Non-pigmented ciliary epithelial cell (primary cell): ENCODE results near the gene HOXC4.
"Not testable (repeated sequence)": the region's sequence is repeated elsewhere in the genome, so short reads cannot be mapped to it uniquely, and the experiment has no call there.

Experiments
- DNase-seq: peaks from one replicate; pipeline ENCODE4 v3.0.0-alpha.2; 2010; ENCODE audit warnings: low read depth

The HOXC4 gene

DNA sequence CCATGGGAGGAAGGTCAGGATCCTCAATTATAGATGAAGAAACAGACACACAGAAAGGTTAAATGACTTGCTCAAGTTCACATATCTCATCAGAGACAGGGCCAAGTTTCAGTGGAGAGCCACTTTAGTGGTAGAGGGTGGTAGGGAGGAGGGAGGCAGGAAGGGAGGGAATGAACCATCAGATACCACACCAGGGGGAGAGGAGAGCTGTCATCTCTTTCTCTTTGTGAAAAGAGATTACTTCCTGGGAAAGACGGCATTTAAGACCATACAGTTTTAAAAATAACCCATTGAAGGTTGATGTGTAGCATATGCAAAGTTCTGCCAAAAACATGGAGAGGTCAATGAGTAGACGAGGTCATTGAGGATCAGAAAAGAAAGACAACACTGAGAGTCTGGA lies 39.3 kb downstream of the HOXC4 start:
- DNase-seq, result not testable (repeated sequence)

DNA sequence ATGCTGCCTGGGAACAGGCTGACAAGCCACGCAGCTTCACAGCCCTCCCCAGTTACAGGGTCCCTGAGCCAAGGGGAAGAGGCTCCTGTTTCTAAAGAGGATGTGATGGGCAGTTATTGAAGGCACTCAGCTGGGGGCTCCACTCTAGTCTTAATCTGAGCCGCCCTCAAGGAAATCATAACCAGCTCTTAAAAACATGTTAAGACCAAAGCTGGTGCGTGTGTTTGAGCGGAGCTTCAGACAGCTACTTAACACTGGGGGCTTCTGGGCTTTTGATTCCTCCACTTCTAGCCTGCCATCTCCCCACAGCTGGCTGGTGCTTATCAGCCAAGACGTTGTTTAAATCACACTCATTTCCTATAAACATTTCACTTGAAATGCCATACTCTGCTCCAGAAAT lies 42.3 kb downstream of the HOXC4 start:
- not testable (repeated sequence) for DNase-seq

DNA sequence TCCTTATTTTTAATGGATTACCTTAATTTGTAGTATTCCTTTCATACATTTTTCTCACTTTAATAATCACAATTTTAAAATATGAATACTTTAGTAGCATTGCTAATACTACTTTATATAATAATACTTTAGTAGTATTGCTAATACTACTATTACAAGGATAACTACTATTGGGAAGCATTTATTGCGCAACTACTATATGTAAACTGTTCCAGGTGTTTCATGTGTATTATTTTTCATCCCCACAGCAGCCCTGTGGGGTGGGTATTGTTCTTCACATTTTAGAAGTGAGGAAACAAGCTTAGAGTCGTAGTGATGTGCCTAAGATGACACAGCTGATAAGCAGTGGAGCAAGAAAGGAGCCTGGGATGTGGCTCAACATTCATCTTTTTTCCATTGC lies 45.0 kb downstream of the HOXC4 start:
- not testable (repeated sequence) for DNase-seq

DNA sequence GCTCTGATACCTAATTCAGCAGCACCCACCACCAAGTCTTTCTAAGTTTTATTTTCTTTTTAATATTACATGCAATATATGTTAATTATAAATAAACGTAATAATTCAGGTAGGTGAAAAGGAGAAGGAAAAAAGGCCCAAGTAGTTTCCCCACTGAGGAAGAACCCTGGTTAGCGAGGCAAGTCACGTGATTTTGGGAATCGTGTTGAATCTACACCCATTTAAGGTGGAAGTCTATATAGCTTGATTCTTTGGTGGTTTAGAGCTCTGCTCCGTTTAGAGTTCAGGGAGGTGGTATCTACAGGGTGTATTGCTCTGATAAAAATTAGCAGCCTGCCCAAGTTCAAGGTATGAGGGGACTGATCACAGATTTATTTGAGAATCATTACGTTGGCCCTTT lies 47.0 kb downstream of the HOXC4 start:
- DNase-seq, result not testable (repeated sequence)

DNA sequence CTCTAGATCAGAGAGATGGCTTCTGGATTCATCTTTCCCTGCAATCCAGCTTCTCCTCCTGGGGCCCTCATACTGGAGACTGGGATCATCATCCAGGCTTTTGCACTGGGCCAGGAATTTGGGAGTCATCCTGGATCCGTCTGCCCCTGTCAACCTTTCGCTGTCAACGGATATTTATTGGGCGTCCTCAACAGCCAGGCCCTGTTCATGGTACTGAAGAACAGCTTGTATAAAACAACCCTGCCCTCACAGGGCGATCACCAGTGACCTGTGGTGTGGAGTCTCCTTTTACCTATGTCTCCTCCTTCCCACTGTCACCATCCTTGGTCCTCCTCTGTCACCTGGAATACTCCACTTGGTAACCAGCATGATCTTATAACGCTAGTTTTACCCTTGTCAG lies 48.6 kb downstream of the HOXC4 start:
- not testable (repeated sequence) for DNase-seq

DNA sequence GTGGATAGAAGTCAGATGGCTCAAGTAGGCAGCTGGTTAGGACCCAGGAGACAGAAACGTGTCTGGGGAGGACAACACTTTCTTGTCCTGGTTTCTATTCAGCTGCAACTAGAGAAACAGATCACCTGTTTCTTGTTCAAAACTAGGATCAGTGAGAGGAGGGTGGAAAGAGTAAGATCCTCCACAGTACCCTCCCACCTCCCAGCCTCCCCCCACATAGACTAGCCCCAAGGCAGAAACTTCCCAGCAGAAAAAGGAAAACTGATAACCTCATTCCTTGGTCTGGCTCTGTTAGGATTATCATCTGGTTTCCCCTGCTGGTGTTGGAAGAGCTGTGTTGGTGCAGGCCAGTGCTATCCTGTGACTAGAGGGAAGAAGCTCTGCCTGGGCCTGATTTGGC lies 50.2 kb downstream of the HOXC4 start:
- DNase-seq, result not testable (repeated sequence)
